HCT116 (cell line): ENCODE measurements around the gene IFITM1. TPM values are rescaled to one million over a fixed set of nuclear protein-coding genes. Genes with fewer than 3 reads are reported as not detected.

Experiments
- ATAC-seq: fragments of 200-7000 bp; cut with Tn5 transposase; 2 replicates; pipeline ENCODE4 v1.9.1; 2020; ENCODE audit warnings: mild to moderate bottlenecking, moderate library complexity
- BruUV-seq: library from RNA; stranded (reverse); fragments of 400-500 nt; replicated peaks from 2 replicates; lab custom pipeline; 2021; lab: Mats Ljungman, UMichigan
- CTCF ChIA-PET: fragments of 300-600 bp; sonication (Branson Sonifier 250); formaldehyde crosslinking; loops from one replicate; lab custom pipeline; 2021; ENCODE audit warnings: antibody characterized with exemption; lab: Charles Lee
- POLR2A ChIA-PET: fragments of 300-600, 350-600 bp; sonication (Branson Sonifier 250); formaldehyde crosslinking; loops from one replicate; lab custom pipeline; 2021; ENCODE audit warnings: antibody characterized with exemption; lab: Charles Lee
- RAD21 ChIA-PET, 2 experiments: fragments of 300-600 bp; sonication (Branson Sonifier 250); formaldehyde crosslinking; loops; one replicate each; lab custom pipeline; 2023; ENCODE audit warnings: low total read pairs in 2 of 2; ENCODE audit not compliant: uncharacterized antibody in 2 of 2, unreplicated experiment in 2 of 2, low non-redundant PET in 1 of 2; lab: Charles Lee
- DNase-seq: peaks from one replicate; pipeline ENCODE4 v3.0.0-alpha.2; 2010; ENCODE audit warnings: low read depth, low spot score
- H2AFZ ChIP-seq: fragments of 200-600 bp; shearing (Covaris generic), sonication (generic); 2 replicates; pipeline ENCODE4 v1.6.1; 2017; ENCODE audit warnings: low read depth, mixed run types, mixed read lengths, antibody characterized with exemption, low read length; ENCODE audit not compliant: poor library complexity, severe bottlenecking
- H3K27ac ChIP-seq: 2 replicates; pipeline ENCODE4 v1.5.1; 2012; ENCODE audit warnings: low read depth, low read length
- H3K27me3 ChIP-seq: fragments of 200-600 bp; sonication (generic); 2 replicates; pipeline ENCODE4 v1.6.1; 2016; ENCODE audit warnings: mixed run types, low read length, mixed read lengths; ENCODE audit not compliant: insufficient read depth
- H3K36me3 ChIP-seq, 2 experiments: fragments of 200-500 bp in 1 of 2; fragments of 200-600 bp in 1 of 2; sonication (Bioruptor generic) in 1 of 2; sonication (generic) in 1 of 2; 2 replicates each; pipeline versions ENCODE4 v1.5.1 to v1.6.1; 2014 to 2016; ENCODE audit warnings: low read length in 2 of 2, inconsistent platforms in 1 of 2, mixed read lengths in 1 of 2, mixed run types in 1 of 2; ENCODE audit not compliant: insufficient read depth in 2 of 2, control insufficient read depth in 1 of 2
- H3K4me1 ChIP-seq, 2 experiments: fragments of 200-600 bp in 1 of 2; sonication (generic) in 1 of 2; 2 replicates each; pipeline versions ENCODE4 v1.5.1 to v1.6.1; 2012 to 2017; ENCODE audit warnings: low read length in 2 of 2, inconsistent platforms in 1 of 2, mild to moderate bottlenecking in 1 of 2, mixed read lengths in 1 of 2, mixed run types in 1 of 2, moderate library complexity in 1 of 2; ENCODE audit not compliant: insufficient read depth in 2 of 2, control insufficient read depth in 1 of 2
- H3K4me2 ChIP-seq: fragments of 200-600 bp; sonication (generic); 2 replicates; pipeline ENCODE4 v1.6.1; 2017; ENCODE audit warnings: mixed run types, low read length, mixed read lengths
- H3K4me3 ChIP-seq, 2 experiments: fragments of 200-600 bp in 1 of 2; sonication (generic) in 1 of 2; replicated peaks in 1 of 2; 2 replicates each; pipeline ENCODE4 v1.5.1; 2011 to 2016; ENCODE audit warnings: low read length in 2 of 2, control low read depth in 1 of 2, low read depth in 1 of 2, mild to moderate bottlenecking in 1 of 2, mixed read lengths in 1 of 2, mixed run types in 1 of 2
- H3K79me2 ChIP-seq: fragments of 200-600 bp; sonication (generic); 2 replicates; pipeline ENCODE4 v1.6.1; 2017; ENCODE audit warnings: mild to moderate bottlenecking, mixed run types, low read length, moderate library complexity, mixed read lengths; ENCODE audit not compliant: insufficient read depth
- H3K9ac ChIP-seq: fragments of 200-600 bp; sonication (generic); 2 replicates; pipeline ENCODE4 v1.6.1; 2016; ENCODE audit warnings: low read length, mixed read lengths
- H3K9me2 ChIP-seq: fragments of 200-600 bp; sonication (generic), shearing (Covaris generic); 2 replicates; pipeline ENCODE4 v1.6.1; 2017; ENCODE audit warnings: mixed run types, mild to moderate bottlenecking, moderate library complexity; ENCODE audit not compliant: insufficient read depth
- H3K9me3 ChIP-seq, 2 experiments: fragments of 200-500 bp in 1 of 2; fragments of 200-600 bp in 1 of 2; sonication (Bioruptor generic) in 1 of 2; sonication (generic) in 1 of 2; 2 replicates each; pipeline ENCODE4 v1.6.1; 2014 to 2017; ENCODE audit warnings: low read length in 2 of 2, mixed read lengths in 2 of 2, inconsistent platforms in 1 of 2, low read depth in 1 of 2, mild to moderate bottlenecking in 1 of 2, mixed run types in 1 of 2, moderate library complexity in 1 of 2; ENCODE audit not compliant: control insufficient read depth in 1 of 2, insufficient read depth in 1 of 2
- H4K20me1 ChIP-seq: fragments of 200-600 bp; sonication (generic), shearing (Covaris generic); 2 replicates; pipeline ENCODE4 v1.6.1; 2017; ENCODE audit warnings: mixed run types, mild to moderate bottlenecking, moderate library complexity; ENCODE audit not compliant: insufficient read depth
- CBX3 ChIP-seq: IDR thresholded peaks from 2 replicates; pipeline ENCODE4 v1.6.1; 2012; ENCODE audit warnings: low read depth
- CEBPB ChIP-seq: IDR thresholded peaks from 2 replicates; pipeline ENCODE4 v1.6.1; 2012; ENCODE audit warnings: low read depth
- CTCF ChIP-seq, 3 experiments: fragments of 200-600 bp in 1 of 3; sonication (generic) in 1 of 3; IDR thresholded peaks in 2 of 3; conservative IDR thresholded peaks in 1 of 3; 2 replicates each; pipeline ENCODE4 v1.5.1; 2012 to 2017; ENCODE audit warnings: low read depth in 2 of 3, low read length in 2 of 3, antibody characterized with exemption in 1 of 3, borderline replicate concordance in 1 of 3, control low read depth in 1 of 3, mild to moderate bottlenecking in 1 of 3, mixed read lengths in 1 of 3, mixed run types in 1 of 3, moderate library complexity in 1 of 3; ENCODE audit not compliant: insufficient read depth in 1 of 3
- EGR1 ChIP-seq: IDR thresholded peaks from 2 replicates; pipeline ENCODE4 v1.6.1; 2012; ENCODE audit warnings: low read depth
- ELF1 ChIP-seq: IDR thresholded peaks from 2 replicates; pipeline ENCODE4 v1.6.1; 2012; ENCODE audit warnings: low read depth, borderline replicate concordance
- EZH2 ChIP-seq: fragments of 200-600 bp; sonication (generic); IDR thresholded peaks from 2 replicates; pipeline ENCODE4 v1.6.1; 2017; ENCODE audit warnings: antibody characterized with exemption, mixed run types
- EZH2phosphoT487 ChIP-seq: fragments of 200-600 bp; IDR thresholded peaks from 2 replicates; pipeline ENCODE4 v1.6.1; 2018; ENCODE audit warnings: antibody characterized with exemption, borderline replicate concordance
- JUND ChIP-seq: IDR thresholded peaks from 2 replicates; pipeline ENCODE4 v1.6.1; 2012
- MAX ChIP-seq: IDR thresholded peaks from 2 replicates; pipeline ENCODE4 v1.6.1; 2012
- POLR2A ChIP-seq: IDR thresholded peaks from 2 replicates; pipeline ENCODE4 v1.7.0; 2011; ENCODE audit warnings: borderline replicate concordance; ENCODE audit not compliant: insufficient read depth, insufficient read length; ENCODE audit errors: extremely low read depth
- POLR2AphosphoS5 ChIP-seq: IDR thresholded peaks from 2 replicates; pipeline ENCODE4 v1.6.1; 2011; ENCODE audit warnings: mild to moderate bottlenecking, low read depth, low read length, moderate library complexity
- RAD21 ChIP-seq: IDR thresholded peaks from 2 replicates; pipeline ENCODE4 v1.6.1; 2012; ENCODE audit warnings: low read depth, mild to moderate bottlenecking
- REST ChIP-seq: IDR thresholded peaks from 2 replicates; pipeline ENCODE4 v1.6.1; 2012; ENCODE audit warnings: low read depth
- SIN3A ChIP-seq: IDR thresholded peaks from 2 replicates; pipeline ENCODE4 v1.6.1; 2012; ENCODE audit warnings: low read depth
- SP1 ChIP-seq: IDR thresholded peaks from 2 replicates; pipeline ENCODE4 v1.6.1; 2012; ENCODE audit warnings: low read depth
- SRF ChIP-seq: IDR thresholded peaks from 2 replicates; pipeline ENCODE4 v1.6.1; 2012; ENCODE audit warnings: low read depth
- ZBTB33 ChIP-seq: IDR thresholded peaks from 2 replicates; pipeline ENCODE4 v1.6.1; 2011; ENCODE audit warnings: mild to moderate bottlenecking, low read length, moderate library complexity; ENCODE audit not compliant: insufficient replicate concordance; ENCODE audit errors: extremely low read depth
- ZFX ChIP-seq: fragments of 450-650 bp; IDR thresholded peaks from 2 replicates; pipeline ENCODE4 v1.6.1; 2017
- ZNF274 ChIP-seq: fragments of 200-500 bp; sonication (Bioruptor generic); IDR thresholded peaks from 2 replicates; pipeline ENCODE4 v1.6.1; 2014; ENCODE audit warnings: mild to moderate bottlenecking, low read depth, low read length, inconsistent platforms
- intact Hi-C: fragments of 100-400 bp; cut with micrococcal nuclease; formaldehyde crosslinking; loops from 2 replicates; pipeline ENCODE4 v1.10.0; 2022
- total RNA-seq: library from RNA; stranded (reverse); gene quantifications from one replicate; pipeline ENCODE4 v1.2.1, GENCODE V29; 2021; ENCODE audit not compliant: unreplicated experiment

Gene IFITM1
- total RNA-seq, 1 experiment from 2014 or later: 6.1 TPM

- no peak for TF ChIP-seq MAX
- no peak for TF ChIP-seq EZH2phosphoT487
- no peak for TF ChIP-seq POLR2A
- no peak for TF ChIP-seq ZNF274
- no peak for TF ChIP-seq EGR1
- TF ChIP-seq ZFX: no peak
- TF ChIP-seq EZH2: no peak
- no peak for TF ChIP-seq CBX3
- TF ChIP-seq RAD21: no peak
- no peak for TF ChIP-seq JUND
- TF ChIP-seq ELF1: no peak
Observed at GRCh38 chr11:326592-326841, 12.7 kb downstream of the IFITM1 start (continued).

- Histone ChIP-seq H3K27ac (no peak overlapping the region), H4K20me1 (no peaks in the 10 kb centered on the region), H3K4me3 (no peak overlapping the region), H3K4me2 (no peak overlapping the region), H3K9me3 (no peaks in the 10 kb centered on the region), H3K79me2 (no peaks in the 10 kb centered on the region), H3K9me2 (no peaks in the 10 kb centered on the region), H3K4me1 (peaks cover 0 to 7% of the 10 kb centered on the region in 2 experiments; a peak in 2 of 4 replicates), H3K27me3 (no peaks in the 10 kb centered on the region), H3K9ac (no peak overlapping the region), H2AFZ (no peak overlapping the region), H3K36me3 (no peaks in the 10 kb centered on the region)
- DNase-seq (no peak), ATAC-seq (no peak)
- intact Hi-C loops: no loop called here
- BruUV-seq: no TSS peak
- TF ChIP-seq ZNF274: no peak
- no peak for TF ChIP-seq ZFX
- TF ChIP-seq EGR1: no peak
- TF ChIP-seq SIN3A: no peak
- no peak for TF ChIP-seq MAX
- TF ChIP-seq CEBPB: no peak
- no peak for TF ChIP-seq REST
- no peak for TF ChIP-seq SP1
- TF ChIP-seq POLR2AphosphoS5: no peak
- no peak for TF ChIP-seq ZBTB33
- no peak for TF ChIP-seq EZH2phosphoT487
- no peak for TF ChIP-seq CTCF (IDR thresholded peaks at IDR 0.05 in 2 of 3, conservative IDR thresholded peaks at IDR 0.05 in 1 of 3; ENCODE audit: borderline replicate concordance in 1 of 3, insufficient read depth in 1 of 3, low read depth in 2 of 3, low read length in 2 of 3)
- TF ChIP-seq SRF: no peak
- POLR2A ChIA-PET: no interaction called here
- CTCF ChIA-PET: interaction anchor here (0.6 kb wide), 1 partner anchor 29 kb away, joined by 4 read pairs; no protein-coding TSS in a partner anchor
- RAD21 ChIA-PET: no interaction called here
Observed at GRCh38 chr11:326842-327580, 13.2 kb downstream of the IFITM1 start.
